NCI-H2107 treated with DMSO at 0.1 percent for 48 hours (cell line): ENCODE data around the gene AMPH.
A peak's percentile ranks its signal among the peaks of the same experiment; 100 is the strongest.

Experiments
- DNase-seq: peaks from one replicate; lab custom pipeline; 2025; ENCODE audit not compliant: unreplicated experiment; lab: John Stamatoyannopoulos, UW

Gene AMPH

DNA sequence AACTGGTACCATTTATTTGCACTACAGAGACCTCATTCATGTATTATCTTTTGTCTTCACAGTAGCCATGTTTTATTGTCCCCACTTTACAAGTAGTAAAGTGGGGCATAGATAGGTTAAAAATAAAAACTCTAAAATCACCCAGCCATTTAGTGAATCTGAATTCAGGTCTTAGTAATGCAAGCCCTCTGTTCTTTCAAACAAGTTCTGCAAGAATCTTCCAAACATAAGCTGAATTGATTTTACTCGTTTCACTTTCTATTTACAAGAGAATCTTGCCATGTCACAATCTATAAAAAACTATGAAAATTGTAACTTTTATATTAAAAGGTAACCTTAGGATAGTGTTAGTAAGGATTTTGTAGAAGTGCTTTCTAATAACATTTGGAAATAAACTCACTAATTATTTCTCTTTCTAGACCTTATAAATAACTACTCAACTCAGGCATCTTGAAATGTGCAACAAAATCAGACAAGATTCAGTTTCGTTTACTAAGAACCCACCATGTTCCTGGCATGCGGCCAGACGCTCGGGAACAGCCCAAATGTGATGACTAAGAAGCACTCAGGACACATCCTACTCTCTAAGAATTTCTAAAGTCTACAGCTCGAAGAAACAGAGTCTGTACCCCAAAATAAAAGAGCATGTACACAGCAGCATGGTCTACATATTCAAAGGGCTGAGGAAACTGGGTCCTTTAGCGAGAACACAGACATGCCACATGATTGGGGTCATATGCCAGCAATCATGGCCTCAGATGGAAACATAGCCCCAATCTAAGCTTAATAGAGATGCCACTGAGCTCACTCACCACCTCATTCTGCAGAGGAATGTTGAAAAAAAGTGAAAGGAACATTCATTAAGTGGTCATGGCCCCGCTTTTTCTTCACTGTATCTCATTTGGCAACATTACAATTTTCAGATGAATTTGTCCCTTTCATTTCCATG, 167.6 kb downstream of the AMPH start:
- no peak for DNase-seq

DNA sequence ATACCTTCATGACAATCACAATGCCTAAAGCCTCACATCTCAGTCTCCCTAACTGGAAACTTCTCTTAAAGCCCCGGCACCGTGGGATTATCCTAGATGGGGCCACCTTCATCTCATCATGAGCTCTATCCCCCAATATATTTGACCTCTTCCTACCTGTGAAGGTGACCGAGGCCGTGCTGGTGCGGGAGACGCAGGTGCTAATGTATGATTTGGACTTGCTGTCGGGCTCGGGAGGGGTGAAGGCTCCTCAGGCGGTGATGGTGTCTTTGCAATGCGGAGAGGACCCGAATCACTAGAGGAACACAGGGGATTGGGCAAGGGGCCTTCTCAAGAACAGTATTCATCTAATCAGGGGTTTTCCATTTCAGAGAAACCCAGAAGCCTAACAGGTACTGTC, 168.4 kb downstream of the AMPH start:
- no peak for DNase-seq

DNA sequence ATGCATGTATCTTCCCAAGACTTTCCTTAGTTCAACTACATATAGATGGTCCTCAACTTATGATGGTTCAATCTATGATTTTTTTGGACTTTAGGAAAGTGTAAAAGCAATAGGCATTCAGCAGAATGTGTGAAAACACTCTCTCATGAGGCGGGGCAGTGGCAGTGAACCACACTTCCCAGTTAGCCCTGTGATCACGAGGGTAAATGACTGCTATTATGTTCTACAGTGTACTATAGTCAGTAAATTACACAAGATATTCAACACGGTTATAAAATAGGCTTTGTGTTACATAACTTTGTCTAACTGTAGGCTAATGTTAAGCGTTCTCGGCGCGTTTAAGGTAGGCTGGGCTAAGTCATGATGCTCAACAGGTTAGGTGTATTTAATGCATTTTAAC, 169.3 kb downstream of the AMPH start:
- DNase-seq: no peak

DNA sequence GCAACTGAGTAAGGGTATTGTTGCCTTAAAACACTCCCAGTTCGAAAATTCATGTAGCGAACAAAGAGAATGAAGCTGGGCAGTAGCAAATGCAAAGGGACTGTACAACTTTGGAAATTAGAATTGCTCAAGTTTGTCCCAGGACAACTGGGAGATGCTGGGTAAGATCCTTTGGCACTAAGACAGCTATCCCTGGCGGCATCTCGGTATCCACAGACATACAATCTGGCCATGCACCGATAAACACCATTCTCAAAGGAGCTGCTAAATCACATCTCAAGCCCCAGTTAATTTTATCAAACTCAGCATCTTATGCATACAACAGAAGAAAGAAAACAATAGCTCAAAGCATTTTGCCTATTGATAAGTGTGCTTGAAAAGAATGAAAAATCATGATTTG, 177.3 kb downstream of the AMPH start:
- no peak for DNase-seq

DNA sequence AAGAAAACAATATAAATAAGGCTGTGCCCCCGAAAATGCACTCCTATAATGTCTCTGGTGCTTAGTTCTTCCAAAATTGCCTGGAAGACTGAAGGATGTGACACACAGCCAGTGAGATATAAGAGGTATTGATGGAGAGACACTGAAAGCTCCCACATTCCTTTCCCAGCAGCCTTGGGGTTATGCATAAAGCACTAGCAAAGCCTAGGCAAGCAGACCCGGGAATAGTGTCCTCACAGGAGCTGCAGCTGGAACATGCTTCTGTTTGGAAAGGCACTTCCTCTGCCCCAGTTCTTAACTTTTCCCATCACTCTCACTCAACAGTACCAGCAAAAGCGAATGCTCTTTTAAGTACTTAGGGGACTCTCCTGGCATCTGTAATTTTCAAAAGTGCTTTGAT, 178.0 kb downstream of the AMPH start:
- no peak for DNase-seq

DNA sequence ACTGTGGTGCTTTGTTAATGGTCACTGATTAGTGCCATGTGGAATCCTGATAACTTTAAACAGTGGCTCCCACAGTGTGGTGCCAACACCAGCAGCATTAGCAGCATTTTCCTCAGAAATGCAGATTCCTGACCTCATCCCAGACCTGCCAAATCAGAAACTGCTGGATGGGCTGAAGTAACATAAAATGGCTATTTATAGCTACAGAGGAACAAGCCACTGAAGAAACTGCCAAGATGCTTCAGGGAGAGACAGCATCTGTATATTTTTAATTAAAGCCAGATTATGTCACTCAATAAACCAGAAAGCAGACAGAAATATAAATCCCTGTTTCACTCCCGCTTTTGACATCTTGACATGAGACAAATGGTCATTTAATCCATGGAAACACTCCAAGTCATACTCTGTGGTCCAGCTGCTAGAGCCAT, 178.5 kb downstream of the AMPH start:
- DNase-seq: no peak

DNA sequence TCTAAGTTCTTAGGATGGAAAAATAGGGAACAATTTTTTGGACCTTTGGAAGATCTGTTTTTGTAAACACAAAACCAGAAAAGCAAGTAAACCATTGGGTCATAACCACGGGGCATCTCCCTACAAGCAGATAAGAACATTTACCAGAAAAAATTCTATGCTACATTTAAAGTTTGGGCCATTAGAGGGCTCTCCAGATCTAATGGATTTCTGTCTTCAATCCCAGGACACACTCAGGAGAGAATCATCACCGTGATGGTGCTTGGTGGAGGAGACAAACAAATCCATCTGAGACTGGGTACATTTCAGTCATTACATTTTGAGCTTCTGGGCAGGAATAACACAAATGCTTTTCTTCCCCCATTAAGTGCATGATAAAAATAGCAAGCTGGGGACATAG, 179.3 kb downstream of the AMPH start:
- peak; percentile 12 for DNase-seq

DNA sequence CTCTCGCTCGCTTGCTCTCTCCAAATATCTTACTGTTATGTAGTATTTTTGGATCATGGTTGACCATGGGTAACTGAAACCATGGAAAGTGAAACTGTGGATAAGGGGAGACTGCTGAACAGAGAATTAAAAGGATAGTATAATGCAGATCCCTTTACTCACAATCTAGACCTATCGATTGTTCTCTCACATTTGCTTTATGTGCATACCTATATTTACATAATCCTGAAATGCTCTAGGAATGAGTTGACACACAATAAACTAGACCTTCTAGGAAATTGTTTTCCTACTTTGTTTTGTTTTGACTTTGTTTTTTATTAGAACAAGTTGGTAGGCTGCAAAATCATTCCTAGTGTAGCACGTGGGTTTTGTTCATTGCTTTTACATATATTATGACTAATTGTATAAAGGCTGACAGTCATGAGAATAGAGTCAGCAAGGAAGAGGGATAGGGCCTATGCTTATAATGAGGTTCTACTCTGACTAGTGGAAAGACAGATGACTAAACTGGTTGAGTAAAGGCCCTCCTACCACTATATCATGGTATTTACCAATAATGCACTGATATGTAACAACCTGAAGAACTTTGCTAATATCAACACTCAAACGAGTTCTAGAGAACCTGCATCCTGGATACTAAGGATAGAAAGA, 182.5 kb downstream of the AMPH start:
- no peak for DNase-seq

DNA sequence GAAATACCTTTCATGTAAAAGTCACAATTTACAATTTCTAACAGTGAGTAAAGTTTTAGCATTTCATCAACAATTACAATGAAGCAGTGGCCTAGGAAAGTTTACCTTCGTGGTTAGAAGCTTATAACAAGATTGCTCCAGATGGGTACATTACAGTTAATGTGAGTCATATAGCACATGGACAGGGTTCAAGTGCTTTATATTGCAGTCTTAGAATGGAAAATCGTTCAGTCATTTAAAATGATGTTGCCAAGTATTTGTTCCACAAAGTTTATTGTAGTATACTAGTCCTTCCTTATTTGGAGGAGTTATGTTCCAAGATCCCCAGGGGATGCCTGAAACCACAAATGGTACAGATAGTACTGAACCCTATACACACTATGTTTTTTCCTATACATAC, 183.1 kb downstream of the AMPH start:
- DNase-seq: no peak

DNA sequence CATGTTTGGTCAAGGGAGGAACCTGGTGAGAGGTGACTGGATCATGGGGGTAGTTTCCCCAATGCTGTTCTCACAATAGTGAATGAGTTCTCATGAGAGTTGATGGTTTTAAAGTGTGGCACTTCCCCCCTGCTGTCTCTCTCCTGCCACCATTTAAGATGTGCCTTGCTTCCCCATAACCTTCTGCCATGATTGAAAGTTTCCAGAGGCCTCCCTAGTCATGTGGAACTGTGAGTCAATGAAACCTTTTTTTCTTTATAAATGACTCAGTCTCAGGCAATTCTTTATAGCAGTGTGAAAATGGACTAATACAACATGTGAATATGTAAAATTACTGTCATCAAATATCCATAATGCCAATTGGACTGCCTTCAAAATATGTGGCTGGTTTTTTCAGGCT, 192.2 kb downstream of the AMPH start:
- no peak for DNase-seq

DNA sequence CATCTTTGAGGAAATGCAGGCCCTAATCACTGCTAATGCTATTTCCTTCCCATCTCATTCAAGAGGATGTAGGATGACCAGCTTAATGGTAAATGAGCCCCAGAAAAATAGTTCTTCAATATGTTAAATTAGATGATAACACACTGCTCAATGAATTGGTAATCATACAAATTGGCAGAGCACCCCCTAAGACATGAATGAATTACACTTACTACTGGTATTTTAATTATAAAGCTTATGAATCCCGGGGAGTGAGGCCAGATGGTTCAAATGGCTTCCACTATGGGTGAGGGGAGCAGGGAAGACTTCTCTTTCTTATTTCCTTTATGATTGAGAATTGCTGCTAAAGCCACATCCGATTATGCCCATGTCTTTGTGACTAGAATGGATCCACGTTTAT, 198.5 kb downstream of the AMPH start:
- no peak for DNase-seq

DNA sequence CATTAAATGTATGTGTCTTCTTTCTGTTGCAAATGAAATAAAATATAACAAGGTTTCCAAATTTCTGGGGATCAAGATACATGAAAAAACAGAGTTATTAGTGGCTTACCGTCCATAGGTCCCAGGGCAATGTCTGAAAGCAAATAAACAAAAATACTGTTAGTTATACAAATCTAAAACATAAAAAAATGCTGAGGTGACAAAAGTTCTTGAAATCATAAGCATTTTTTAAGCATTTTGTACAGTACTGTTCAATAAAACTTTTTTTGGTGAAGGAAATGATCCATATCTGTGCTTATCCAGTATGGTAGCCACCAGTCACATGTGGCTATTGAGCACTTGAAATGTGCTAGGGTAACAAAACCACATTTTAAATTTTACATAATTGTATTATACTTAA, 199.1 kb downstream of the AMPH start:
- DNase-seq: no peak

DNA sequence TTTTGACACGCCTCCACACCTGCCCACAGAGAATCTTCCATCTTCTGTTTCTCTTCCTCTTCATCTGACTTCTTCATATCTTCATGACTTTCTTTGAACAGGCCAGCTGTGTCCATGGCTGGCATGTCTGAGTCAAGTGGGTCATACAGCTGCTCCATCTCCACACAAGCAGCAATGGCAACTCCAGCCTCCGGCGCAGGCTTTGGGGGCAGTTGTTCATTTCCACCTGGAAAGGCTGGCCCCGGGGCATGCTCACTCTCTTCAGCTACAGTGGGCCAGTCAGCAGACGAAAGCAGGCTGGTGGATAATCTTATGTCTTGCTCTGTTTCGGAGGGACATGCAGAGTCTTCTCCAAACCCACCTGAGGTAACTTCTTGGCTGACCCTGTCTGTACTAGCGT, 202.1 kb downstream of the AMPH start:
- no peak for DNase-seq

DNA sequence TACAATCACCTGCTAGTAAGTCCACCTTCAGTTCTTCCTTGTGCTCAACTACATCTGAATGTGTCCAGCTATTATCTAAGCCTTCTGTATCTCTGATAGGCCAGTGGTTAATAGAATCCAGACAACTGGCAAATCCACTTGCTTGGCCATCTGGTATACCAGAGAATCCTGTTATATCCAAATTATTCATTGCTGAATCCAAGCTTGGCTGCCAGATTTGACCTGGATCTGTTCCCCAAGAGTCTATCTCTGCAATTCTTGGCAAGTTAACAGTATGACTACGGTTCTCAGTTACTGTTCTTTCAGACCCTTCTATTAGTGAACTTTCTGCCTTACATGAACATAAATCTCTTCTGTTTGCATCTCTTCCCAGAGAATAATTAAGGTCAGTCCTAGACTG, 203.1 kb downstream of the AMPH start:
- DNase-seq: no peak

DNA sequence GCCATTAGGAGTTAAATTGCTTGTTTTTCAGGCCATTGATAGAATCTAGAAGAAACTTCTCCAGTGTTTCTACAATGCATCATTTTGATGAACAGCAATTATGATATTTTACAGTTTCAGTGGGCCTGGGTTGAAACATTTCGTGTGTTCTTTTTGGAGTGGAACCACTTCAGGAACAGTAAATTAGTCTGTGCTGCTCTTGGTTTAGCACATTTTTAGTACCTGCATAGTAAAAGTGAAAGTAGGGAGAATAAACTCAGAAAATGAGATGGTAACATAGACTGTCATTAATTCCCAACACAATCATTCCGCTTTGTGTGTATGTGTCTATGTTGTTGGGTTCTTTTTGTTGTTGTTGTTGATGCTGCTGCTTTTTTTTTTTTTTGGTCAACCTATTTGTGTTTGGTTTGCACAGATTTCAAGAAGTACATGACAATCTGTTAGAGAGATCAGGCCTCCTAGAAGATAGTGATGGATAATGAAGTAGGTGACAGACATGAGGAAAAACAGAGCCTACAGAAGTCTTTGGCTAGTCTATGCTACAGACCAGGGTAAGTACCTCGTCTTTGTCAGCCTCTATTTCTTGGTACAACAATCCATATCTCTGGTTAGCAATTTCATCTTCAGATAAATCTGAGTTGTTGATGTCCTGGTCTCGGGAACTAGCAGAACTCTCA, 203.8 kb downstream of the AMPH start:
- DNase-seq: no peak

DNA sequence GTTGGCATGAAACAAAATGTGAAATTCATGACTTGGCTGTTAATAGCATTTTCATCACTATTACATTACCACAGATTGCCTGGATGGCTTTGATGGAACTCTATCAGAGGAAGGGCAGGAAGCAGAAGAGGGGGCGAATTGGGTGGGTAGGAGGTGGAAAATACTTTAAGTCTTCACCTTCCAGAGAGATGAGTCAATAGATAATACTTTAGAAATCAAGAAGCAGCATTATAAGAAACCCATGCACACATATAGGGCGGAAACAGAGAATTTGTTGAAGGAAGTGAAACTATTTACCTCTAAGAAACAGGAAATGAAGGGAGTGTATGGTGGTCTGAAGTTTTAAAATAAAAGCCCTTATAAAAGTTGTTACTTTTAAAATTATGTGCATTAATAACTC, 205.7 kb downstream of the AMPH start:
- no peak for DNase-seq

DNA sequence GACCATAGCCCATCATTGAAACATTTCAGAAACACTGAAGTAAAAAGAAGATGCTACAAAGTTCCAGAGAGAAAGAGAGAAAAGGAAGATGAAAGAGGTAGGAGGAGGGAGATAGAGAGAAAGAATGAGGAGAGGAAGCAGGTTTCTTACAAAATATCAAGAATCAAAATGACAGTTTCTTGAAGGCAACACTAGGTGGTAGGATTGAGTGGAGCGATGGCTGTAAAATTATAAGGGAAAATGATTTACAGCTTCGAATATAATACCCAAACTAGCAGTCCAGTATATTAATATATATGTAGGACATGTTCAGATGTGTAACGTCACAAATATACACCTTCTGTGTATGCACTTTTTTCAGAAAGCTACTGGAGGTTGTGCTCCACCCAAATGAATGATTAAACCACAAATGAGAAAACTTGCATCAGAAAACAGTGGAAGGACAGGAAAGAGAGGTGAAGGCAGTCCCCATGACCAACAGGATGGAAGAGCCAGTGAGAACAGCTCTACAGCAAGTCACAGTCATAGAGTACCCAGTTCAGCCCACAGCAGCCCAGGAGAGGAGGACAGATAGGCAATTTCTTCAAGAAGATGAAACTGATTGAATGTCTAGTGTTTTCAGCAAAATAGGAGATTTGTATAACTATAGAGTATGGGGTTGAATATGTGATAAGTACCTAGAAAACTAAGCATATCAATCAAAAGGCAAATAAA, 206.3 kb downstream of the AMPH start:
- DNase-seq: no peak

DNA sequence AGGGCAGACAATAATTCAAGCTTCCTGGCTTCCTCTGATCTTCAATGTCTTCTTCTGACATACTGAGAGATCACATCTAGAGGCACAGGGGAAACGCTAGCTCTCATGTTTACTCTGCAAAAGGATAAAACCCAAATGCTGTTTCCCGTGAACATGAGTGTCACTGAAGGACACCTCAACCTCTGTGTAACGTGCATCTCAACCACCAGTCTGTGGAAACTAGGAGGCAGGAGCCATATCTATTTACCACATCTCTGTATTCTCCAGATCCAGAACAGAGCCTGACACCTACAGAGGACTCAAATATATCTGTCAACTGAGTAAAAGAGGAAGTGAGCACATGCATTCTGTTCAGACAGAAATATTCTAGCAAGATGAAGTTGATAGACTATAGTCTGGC, 217.4 kb downstream of the AMPH start:
- no peak for DNase-seq

DNA sequence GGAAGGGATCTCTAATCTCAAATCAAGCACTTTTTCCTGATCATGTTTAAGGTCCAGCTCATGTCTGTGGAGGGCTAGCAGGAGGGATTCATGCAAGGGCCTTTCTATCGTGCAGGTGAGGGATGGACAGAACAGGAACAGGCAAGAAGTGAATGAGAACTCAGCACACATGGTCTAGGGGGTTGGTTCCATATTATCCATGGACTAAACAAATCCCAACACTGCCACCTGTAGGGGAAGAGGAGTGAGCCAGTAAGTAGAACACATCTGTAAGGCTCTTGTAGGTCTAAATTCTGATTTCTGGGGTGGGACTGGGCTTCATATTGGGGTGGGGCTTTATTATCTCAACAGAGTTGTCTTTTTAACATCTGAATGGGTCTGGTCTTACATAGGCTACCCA, 219.8 kb downstream of the AMPH start:
- DNase-seq: no peak

DNA sequence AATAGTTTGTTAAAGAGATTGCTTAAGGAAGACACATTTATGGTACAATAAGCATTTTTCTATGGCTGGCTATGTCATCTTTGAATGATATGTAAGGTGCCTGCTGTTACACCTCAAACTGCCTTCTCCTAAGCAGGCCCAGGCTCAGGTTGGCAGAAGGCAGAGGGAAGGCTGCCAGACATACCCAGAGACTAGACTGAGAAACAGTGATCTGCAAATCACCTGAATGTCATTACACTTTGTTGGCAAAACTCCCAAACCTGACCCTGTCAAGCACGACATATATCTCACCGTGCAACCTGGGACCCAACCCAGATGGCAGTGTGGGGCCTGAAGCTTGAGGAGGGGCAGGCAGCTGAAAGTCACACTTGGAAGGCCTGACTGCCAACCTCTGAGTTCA, 221.1 kb downstream of the AMPH start:
- DNase-seq: no peak

DNA sequence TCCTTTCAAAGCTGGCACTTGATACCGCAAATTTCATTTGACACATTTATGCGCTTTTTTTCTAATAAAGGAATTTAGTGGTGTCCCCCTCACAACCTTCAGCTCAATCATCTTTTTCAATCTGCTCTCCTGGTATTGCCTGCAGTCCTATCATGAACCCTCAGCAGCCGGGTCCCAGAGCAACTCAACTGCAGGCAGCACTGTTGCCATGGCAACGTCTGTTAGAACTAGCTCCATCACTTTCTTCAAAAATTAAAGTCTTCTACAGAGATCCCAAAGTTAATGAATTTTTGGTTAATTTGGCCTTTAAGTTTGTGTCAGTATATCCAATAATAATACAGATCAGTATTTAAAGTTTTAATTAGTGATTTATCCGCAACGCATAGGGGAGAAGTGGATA, 221.6 kb downstream of the AMPH start:
- DNase-seq: no peak
